Measurements from ENCODE around the gene RAB2B.

DNA sequence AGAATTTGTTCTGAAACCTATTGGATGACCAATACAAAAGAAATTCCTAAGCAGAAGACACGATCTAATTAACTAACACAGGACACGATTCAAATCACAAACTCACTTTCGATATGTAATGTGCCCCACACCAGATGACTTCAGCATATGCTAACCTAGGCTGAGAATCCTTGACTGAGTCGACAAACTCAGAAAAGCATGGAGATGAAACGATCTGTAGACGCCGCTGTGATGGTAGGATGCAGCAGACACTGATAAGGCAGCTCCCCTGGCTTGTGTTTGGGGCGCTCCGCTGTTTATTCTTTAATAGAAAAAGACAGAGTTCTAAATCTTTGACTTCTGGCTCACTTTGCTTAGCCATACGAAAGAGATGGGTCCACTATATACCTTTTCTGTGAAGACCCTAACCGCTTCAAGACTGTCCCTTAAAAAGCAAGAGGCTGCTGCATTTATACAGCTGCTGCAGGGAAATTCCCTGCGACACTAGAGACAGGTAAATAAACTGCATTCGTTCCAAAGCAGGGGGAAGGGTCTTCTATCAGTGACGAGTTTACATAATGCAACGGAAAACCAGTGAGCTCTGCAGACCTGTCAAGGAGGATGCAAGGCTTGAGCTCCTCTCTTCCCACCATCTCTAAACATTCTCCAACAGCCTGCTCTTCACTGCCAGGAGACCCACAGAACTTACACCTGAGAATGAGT lies 21.8 kb downstream of the RAB2B start:
- TF ChIP-seq CTCF (conservative IDR thresholded peaks at IDR 0.05; ENCODE audit: low read depth, low read length) (no peak), EZH2 (IDR thresholded peaks at IDR 0.05; ENCODE audit: low read length, unreplicated experiment) (no peak), EZH2phosphoT487 (IDR thresholded peaks at IDR 0.05; ENCODE audit: borderline replicate concordance, low read length) (no peak)

Data from PC-3 (cell line).